Measurements from ENCODE around the gene AZIN2.
A peak's percentile ranks its signal among the peaks of the same experiment; 100 is the strongest.

Gene AZIN2

DNA sequence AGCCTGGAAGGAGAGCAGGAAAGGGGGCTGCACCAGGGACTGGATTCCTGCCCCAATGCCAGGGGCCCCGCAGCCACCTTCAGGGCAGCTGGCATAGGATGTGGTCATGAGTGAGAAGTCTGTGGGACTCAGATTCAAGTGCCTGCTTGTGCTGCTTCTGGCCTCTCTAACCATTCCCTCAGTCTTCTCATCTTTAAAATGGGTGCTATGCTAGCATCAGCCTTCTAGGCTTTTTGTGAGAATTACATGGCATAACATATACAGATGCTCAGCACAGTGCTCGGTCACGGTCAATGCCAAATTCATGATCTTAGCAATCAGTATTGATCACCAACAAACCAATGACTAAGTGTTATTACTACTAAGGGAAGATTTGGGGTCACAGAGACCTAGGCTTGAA lies 77.4 kb downstream of the AZIN2 start:
- H3K36me3 ChIP-seq (ENCODE audit: control insufficient read depth, insufficient read depth, low read length), result no peaks in the 10 kb centered on the region

GRCh38 chr1:33159577-33159976 lies 78.6 kb downstream of the AZIN2 start:
- H2BK5ac ChIP-seq (ENCODE audit: low read length), result no peak overlapping the region
- no peak overlapping the region for H3K4ac ChIP-seq (ENCODE audit: low read depth, low read length)
- H3K27ac ChIP-seq (ENCODE audit: low read depth, low read length), result no peak overlapping the region
- no peaks in the 10 kb centered on the region for H3K27me3 ChIP-seq (ENCODE audit: insufficient read depth, low read length, poor library complexity)
- H4K5ac ChIP-seq (ENCODE audit: low read length), result no peak overlapping the region
- no peak overlapping the region for H2BK120ac ChIP-seq (ENCODE audit: low read depth, low read length)
- no CpG with 5 or more reads among the region's 26 CpGs for WGBS (ENCODE audit: extremely low coverage, insufficient coverage, low lambda C conversion rate)
- no peak overlapping the region for H3K4me2 ChIP-seq (ENCODE audit: low read length)
- no peaks in the 10 kb centered on the region for H3K36me3 ChIP-seq (ENCODE audit: control insufficient read depth, insufficient read depth, low read length)
- no peaks in the 10 kb centered on the region for H3K79me2 ChIP-seq (ENCODE audit: control insufficient read depth, insufficient read depth, low read length)
- no peak overlapping the region for H4K8ac ChIP-seq (ENCODE audit: low read depth, low read length)
- peaks cover 2% of the 10 kb centered on the region for H3K4me1 ChIP-seq (ENCODE audit: control insufficient read depth, low read depth, low read length)
- no peak for DNase-seq
- H3K9ac ChIP-seq (ENCODE audit: low read length), result no peak overlapping the region
- no peak overlapping the region for H3K4me3 ChIP-seq (ENCODE audit: low read length)
- no peaks in the 10 kb centered on the region for H3K79me1 ChIP-seq (ENCODE audit: low read length)
- no peak overlapping the region for H2AK5ac ChIP-seq (ENCODE audit: low read length)
- H3K18ac ChIP-seq (ENCODE audit: low read length), result no peak overlapping the region
- no peak overlapping the region for H3K56ac ChIP-seq (ENCODE audit: low read length)
- H3K23ac ChIP-seq (ENCODE audit: low read length), result no peak overlapping the region
- H2BK15ac ChIP-seq (replicated peaks; ENCODE audit: low read depth), result no peak overlapping the region

More for the DNA sequence above, 77.4 kb downstream of the AZIN2 start:
- Histone ChIP-seq H3K56ac (ENCODE audit: low read length) (no peak overlapping the region), H3K4me3 (ENCODE audit: low read length) (no peak overlapping the region), H3K4ac (ENCODE audit: low read depth, low read length) (no peak overlapping the region), H3K79me1 (ENCODE audit: low read length) (no peaks in the 10 kb centered on the region), H3K23ac (ENCODE audit: low read length) (no peak overlapping the region), H2BK15ac (replicated peaks; ENCODE audit: low read depth) (no peak overlapping the region), H3K4me2 (ENCODE audit: low read length) (no peak overlapping the region), H2BK120ac (ENCODE audit: low read depth, low read length) (no peak overlapping the region), H3K79me2 (ENCODE audit: control insufficient read depth, insufficient read depth, low read length) (no peaks in the 10 kb centered on the region), H3K27ac (ENCODE audit: low read depth, low read length) (no peak overlapping the region), H2AK5ac (ENCODE audit: low read length) (no peak overlapping the region), H4K5ac (ENCODE audit: low read length) (no peak overlapping the region), H3K4me1 (ENCODE audit: control insufficient read depth, low read depth, low read length) (peaks cover 2% of the 10 kb centered on the region), H3K27me3 (ENCODE audit: insufficient read depth, low read length, poor library complexity) (no peaks in the 10 kb centered on the region), H3K18ac (ENCODE audit: low read length) (no peak overlapping the region), H2BK5ac (ENCODE audit: low read length) (no peak overlapping the region), H3K9ac (ENCODE audit: low read length) (no peak overlapping the region), H4K8ac (ENCODE audit: low read depth, low read length) (no peak overlapping the region)
- WGBS (ENCODE audit: extremely low coverage, insufficient coverage, low lambda C conversion rate), result no CpG with 5 or more reads among the region's 3 CpGs
- DNase-seq, result no peak

GRCh38 chr1:33161061-33161681 lies 80.2 kb downstream of the AZIN2 start:
- H3K9ac ChIP-seq (ENCODE audit: low read length), result no peak overlapping the region
- peaks cover 2% of the 10 kb centered on the region for H3K4me1 ChIP-seq (ENCODE audit: control insufficient read depth, low read depth, low read length)
- H3K79me2 ChIP-seq (ENCODE audit: control insufficient read depth, insufficient read depth, low read length), result no peaks in the 10 kb centered on the region
- no peaks in the 10 kb centered on the region for H3K79me1 ChIP-seq (ENCODE audit: low read length)
- H4K8ac ChIP-seq (ENCODE audit: low read depth, low read length), result no peak overlapping the region
- no peak overlapping the region for H2BK15ac ChIP-seq (replicated peaks; ENCODE audit: low read depth)
- H4K5ac ChIP-seq (ENCODE audit: low read length), result no peak overlapping the region
- H3K4me2 ChIP-seq (ENCODE audit: low read length), result no peak overlapping the region
- H3K27ac ChIP-seq (ENCODE audit: low read depth, low read length), result no peak overlapping the region
- no peak overlapping the region for H3K4me3 ChIP-seq (ENCODE audit: low read length)
- no peak overlapping the region for H2BK120ac ChIP-seq (ENCODE audit: low read depth, low read length)
- no peak for DNase-seq
- H2BK5ac ChIP-seq (ENCODE audit: low read length), result no peak overlapping the region
- H2AK5ac ChIP-seq (ENCODE audit: low read length), result no peak overlapping the region
- H3K27me3 ChIP-seq (ENCODE audit: insufficient read depth, low read length, poor library complexity), result no peaks in the 10 kb centered on the region
- no peak overlapping the region for H3K56ac ChIP-seq (ENCODE audit: low read length)
- H3K18ac ChIP-seq (ENCODE audit: low read length), result no peak overlapping the region
- no peaks in the 10 kb centered on the region for H3K36me3 ChIP-seq (ENCODE audit: control insufficient read depth, insufficient read depth, low read length)
- WGBS (ENCODE audit: extremely low coverage, insufficient coverage, low lambda C conversion rate), result no CpG with 5 or more reads among the region's 25 CpGs
- no peak overlapping the region for H3K4ac ChIP-seq (ENCODE audit: low read depth, low read length)
- H3K23ac ChIP-seq (ENCODE audit: low read length), result no peak overlapping the region

GRCh38 chr1:33162141-33162540 lies 81.2 kb downstream of the AZIN2 start:
- no peak overlapping the region for H3K4me2 ChIP-seq (ENCODE audit: low read length)
- H3K27me3 ChIP-seq (ENCODE audit: insufficient read depth, low read length, poor library complexity), result no peaks in the 10 kb centered on the region
- WGBS (ENCODE audit: extremely low coverage, insufficient coverage, low lambda C conversion rate), result no CpG with 5 or more reads among the region's 2 CpGs
- H3K4me1 ChIP-seq (ENCODE audit: control insufficient read depth, low read depth, low read length), result peaks cover 2% of the 10 kb centered on the region
- no peak overlapping the region for H4K5ac ChIP-seq (ENCODE audit: low read length)
- no peak overlapping the region for H2BK5ac ChIP-seq (ENCODE audit: low read length)
- H3K9ac ChIP-seq (ENCODE audit: low read length), result no peak overlapping the region
- H3K18ac ChIP-seq (ENCODE audit: low read length), result no peak overlapping the region
- DNase-seq, result no peak
- no peak overlapping the region for H2BK120ac ChIP-seq (ENCODE audit: low read depth, low read length)
- no peak overlapping the region for H3K4me3 ChIP-seq (ENCODE audit: low read length)
- no peak overlapping the region for H3K27ac ChIP-seq (ENCODE audit: low read depth, low read length)
- H3K36me3 ChIP-seq (ENCODE audit: control insufficient read depth, insufficient read depth, low read length), result no peaks in the 10 kb centered on the region
- no peak overlapping the region for H2BK15ac ChIP-seq (replicated peaks; ENCODE audit: low read depth)
- H3K4ac ChIP-seq (ENCODE audit: low read depth, low read length), result no peak overlapping the region
- H4K8ac ChIP-seq (ENCODE audit: low read depth, low read length), result no peak overlapping the region
- H3K79me2 ChIP-seq (ENCODE audit: control insufficient read depth, insufficient read depth, low read length), result no peaks in the 10 kb centered on the region
- H3K79me1 ChIP-seq (ENCODE audit: low read length), result no peaks in the 10 kb centered on the region
- H3K56ac ChIP-seq (ENCODE audit: low read length), result no peak overlapping the region
- no peak overlapping the region for H3K23ac ChIP-seq (ENCODE audit: low read length)
- H2AK5ac ChIP-seq (ENCODE audit: low read length), result no peak overlapping the region

DNA sequence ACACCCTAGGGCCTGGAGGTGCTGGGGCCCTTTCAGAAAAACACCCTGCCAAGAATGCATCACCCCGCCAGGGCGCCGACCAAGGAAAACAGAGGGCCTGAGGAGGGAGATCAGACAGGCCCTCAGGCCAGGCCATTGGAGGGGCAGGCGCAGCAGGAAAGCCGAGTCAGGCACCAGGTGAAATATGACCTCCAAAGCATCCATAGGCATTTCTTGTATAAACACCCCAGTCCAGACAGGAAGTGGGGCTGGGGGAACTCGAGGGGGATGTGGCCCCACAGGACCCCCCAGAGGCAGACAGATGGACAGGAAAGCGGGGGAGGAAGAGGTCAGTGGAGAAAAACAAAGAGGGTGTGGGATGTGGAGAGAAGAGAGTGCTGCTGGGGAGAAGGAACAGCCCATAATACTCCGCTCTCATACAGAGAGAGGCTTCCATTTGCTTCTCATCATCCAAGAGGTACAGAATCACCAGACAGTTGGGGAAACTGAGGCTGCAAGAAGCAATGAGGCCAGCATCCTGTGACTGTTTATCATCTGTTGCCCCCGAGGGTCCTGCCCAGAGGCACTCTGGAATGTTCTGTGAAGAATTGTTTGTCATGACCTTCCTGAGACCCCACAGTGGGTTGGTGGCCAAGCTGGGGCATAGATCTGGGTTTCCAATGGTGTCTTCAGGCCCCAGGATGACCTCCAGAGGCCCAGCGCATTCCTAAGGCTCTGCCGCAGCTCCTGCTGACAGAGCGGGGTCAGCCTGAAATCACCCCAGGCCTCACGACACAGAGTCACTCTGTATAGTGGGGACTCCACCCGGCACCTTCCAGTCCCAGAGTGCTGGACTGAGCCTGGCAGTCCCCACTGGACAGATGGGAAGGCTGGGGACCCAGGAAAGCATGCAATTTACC lies 82.9 kb downstream of the AZIN2 start:
- Histone ChIP-seq H4K8ac (ENCODE audit: low read depth, low read length) (no peak overlapping the region), H3K36me3 (ENCODE audit: control insufficient read depth, insufficient read depth, low read length) (no peaks in the 10 kb centered on the region), H3K4me3 (ENCODE audit: low read length) (no peak overlapping the region), H2BK5ac (ENCODE audit: low read length) (no peak overlapping the region), H4K5ac (ENCODE audit: low read length) (no peak overlapping the region), H3K4me2 (ENCODE audit: low read length) (no peak overlapping the region), H3K23ac (ENCODE audit: low read length) (no peak overlapping the region), H3K4me1 (ENCODE audit: control insufficient read depth, low read depth, low read length) (peaks cover 2% of the 10 kb centered on the region), H2BK15ac (replicated peaks; ENCODE audit: low read depth) (no peak overlapping the region), H3K79me1 (ENCODE audit: low read length) (no peaks in the 10 kb centered on the region), H3K9ac (ENCODE audit: low read length) (no peak overlapping the region), H2BK120ac (ENCODE audit: low read depth, low read length) (no peak overlapping the region), H3K18ac (ENCODE audit: low read length) (no peak overlapping the region), H3K56ac (ENCODE audit: low read length) (peak overlapping the region; percentile 53), H3K27me3 (ENCODE audit: insufficient read depth, low read length, poor library complexity) (no peaks in the 10 kb centered on the region), H3K79me2 (ENCODE audit: control insufficient read depth, insufficient read depth, low read length) (no peaks in the 10 kb centered on the region), H2AK5ac (ENCODE audit: low read length) (no peak overlapping the region), H3K27ac (ENCODE audit: low read depth, low read length) (peak overlapping the region; percentile 76), H3K4ac (ENCODE audit: low read depth, low read length) (no peak overlapping the region)
- no CpG with 5 or more reads among the region's 14 CpGs for WGBS (ENCODE audit: extremely low coverage, insufficient coverage, low lambda C conversion rate)
- peak; percentile 57 for DNase-seq

Measured in mesendoderm (in vitro differentiated cells).